Ammon's horn (tissue), 1 donor: Measurements from ENCODE around the gene CSNK1D.
A peak's percentile ranks its signal among the peaks of the same experiment; 100 is the strongest.
"Not testable (repeated sequence)": the region's sequence is repeated elsewhere in the genome, so short reads cannot be mapped to it uniquely, and the experiment has no call there.

Source experiments
- DNase-seq: peaks from one replicate; pipeline ENCODE4 v3.0.0-alpha.2; 2016; ENCODE audit warnings: low spot score

Gene CSNK1D

GRCh38 chr17:82274134-82275020 is 877 bp upstream of the CSNK1D start:
- no peak for DNase-seq

- no peak for DNase-seq
Measured at GRCh38 chr17:82272495-82273326, 789 bp downstream of the CSNK1D start.

GRCh38 chr17:82271401-82271800 is 2.1 kb downstream of the CSNK1D start:
- no peak for DNase-seq

- no peak for DNase-seq
Measured at GRCh38 chr17:82270651-82271050, 2.8 kb downstream of the CSNK1D start.

GRCh38 chr17:82269882-82270500 is 3.5 kb downstream of the CSNK1D start:
- no peak for DNase-seq

GRCh38 chr17:82269138-82269881 is 4.2 kb downstream of the CSNK1D start:
- no peak for DNase-seq

GRCh38 chr17:82267575-82268379 is 5.7 kb downstream of the CSNK1D start:
- DNase-seq, result peak; percentile 94

GRCh38 chr17:82266142-82266541 is 7.4 kb downstream of the CSNK1D start:
- DNase-seq, result no peak

- DNase-seq, result no peak
Measured at GRCh38 chr17:82263641-82264040, 9.9 kb downstream of the CSNK1D start.

- DNase-seq, result no peak
Measured at GRCh38 chr17:82262344-82262743, 11.2 kb downstream of the CSNK1D start.

- not testable (repeated sequence) for DNase-seq
Measured at GRCh38 chr17:82259972-82260961, 13.2 kb downstream of the CSNK1D start.

GRCh38 chr17:82258555-82258954 is 14.9 kb downstream of the CSNK1D start:
- no peak for DNase-seq

GRCh38 chr17:82257473-82257872 is 16.0 kb downstream of the CSNK1D start:
- peak; percentile 82 for DNase-seq

GRCh38 chr17:82256242-82256885 is 17.1 kb downstream of the CSNK1D start:
- DNase-seq, result no peak

GRCh38 chr17:82255402-82255972 is 18.0 kb downstream of the CSNK1D start:
- no peak for DNase-seq

- not testable (repeated sequence) for DNase-seq
Measured at GRCh38 chr17:82254746-82255145, 18.8 kb downstream of the CSNK1D start.

- DNase-seq, result not testable (repeated sequence)
Measured at GRCh38 chr17:82254096-82254495, 19.4 kb downstream of the CSNK1D start.

- no peak for DNase-seq
Measured at GRCh38 chr17:82253179-82253544, 20.3 kb downstream of the CSNK1D start.
